HG03103 (cell line): ENCODE data around the gene APOA1.
"Not testable (repeated sequence)": the region's sequence is repeated elsewhere in the genome, so short reads cannot be mapped to it uniquely, and the experiment has no call there.

ENCODE experiments used
- ATAC-seq: cut with Tn5 transposase; IDR thresholded peaks from one replicate; pipeline ENCODE4 v1.9.1; 2021; ENCODE audit warnings: low read depth; ENCODE audit not compliant: unreplicated experiment

Gene APOA1

DNA sequence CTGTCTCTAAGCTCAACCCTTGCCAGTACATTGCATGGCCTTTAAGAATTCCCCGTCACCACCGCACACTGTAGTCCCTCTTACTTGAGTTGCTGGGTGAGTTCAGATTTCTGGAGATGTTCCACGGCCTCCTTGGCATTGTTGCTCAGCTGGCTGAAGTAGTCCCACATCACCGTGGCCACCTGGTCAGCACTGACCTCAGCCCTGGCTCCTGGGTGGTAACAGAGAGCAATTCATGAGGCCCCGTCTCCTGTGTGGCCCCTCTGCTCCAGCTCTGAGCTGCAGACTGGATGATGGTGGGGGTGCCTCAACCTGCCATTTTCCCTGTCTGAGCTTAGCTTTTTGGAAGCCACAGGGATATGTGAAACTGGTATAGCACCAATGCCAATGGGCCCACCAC is 14.8 kb downstream of the APOA1 start:
- no peak for ATAC-seq

GRCh38 chr11:116821050-116821918 is 16.1 kb downstream of the APOA1 start:
- ATAC-seq, result no peak

GRCh38 chr11:116819049-116819448 is 18.4 kb downstream of the APOA1 start:
- ATAC-seq, result no peak

DNA sequence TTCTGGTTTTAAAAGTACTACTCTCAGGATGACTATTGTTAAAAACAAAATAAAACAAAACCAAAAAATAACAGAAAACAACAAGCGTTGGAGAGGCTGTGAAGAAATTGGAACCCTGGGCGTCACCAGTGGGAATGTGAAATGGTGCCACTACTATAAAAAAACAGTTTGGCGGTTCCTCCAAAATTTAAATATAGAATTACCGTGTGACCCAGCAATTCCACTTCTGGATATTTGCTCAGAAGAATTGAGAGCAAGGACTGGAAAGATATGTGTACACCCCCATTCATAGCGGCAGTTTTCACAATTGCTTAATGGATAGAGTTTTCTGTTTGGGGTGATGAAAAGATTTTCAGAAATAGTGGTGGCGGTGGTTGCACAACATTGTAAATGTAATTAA is 22.9 kb downstream of the APOA1 start:
- no peak for ATAC-seq

GRCh38 chr11:116813781-116814471 is 23.5 kb downstream of the APOA1 start:
- ATAC-seq, result no peak

DNA sequence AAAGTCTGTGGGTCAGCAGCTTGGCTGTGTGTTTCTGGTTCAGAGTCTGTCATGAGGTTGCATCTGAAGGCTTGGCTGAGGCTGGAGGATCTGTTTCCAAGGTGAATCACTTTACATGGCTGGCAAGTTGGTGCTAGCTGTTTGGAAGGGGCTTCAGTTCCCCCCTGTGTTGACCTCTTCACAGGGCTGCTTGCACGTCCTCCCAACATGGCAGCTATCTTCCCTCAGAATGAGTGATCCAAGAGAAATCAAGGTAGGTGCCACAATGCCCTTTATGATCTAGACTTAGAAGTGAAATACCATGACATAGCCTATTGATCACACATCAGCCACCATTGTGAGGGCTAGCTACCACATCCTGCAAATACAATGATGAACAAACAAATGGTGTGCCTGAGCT is 24.3 kb downstream of the APOA1 start:
- ATAC-seq, result no peak

DNA sequence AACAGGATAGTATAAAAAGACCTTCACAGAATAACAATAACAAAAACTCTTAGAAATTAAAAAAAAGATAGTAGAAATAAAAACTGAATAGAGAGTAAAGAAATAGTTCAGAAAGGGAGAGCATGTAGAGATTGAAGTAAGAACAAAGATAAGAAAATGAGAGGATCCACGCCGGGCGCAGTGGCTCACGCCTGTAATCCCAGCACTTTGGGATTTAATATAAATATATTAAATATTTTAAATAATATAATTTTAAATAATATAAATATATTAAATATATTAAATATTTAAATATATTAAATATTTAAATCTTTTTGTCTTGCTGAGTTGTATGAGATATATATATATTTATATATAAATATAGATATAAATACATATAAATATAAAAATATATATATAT is 25.3 kb downstream of the APOA1 start:
- ATAC-seq, result no peak

- ATAC-seq, result no peak
Measured at GRCh38 chr11:116811194-116811593, 26.2 kb downstream of the APOA1 start.

GRCh38 chr11:116808262-116809175 is 28.9 kb downstream of the APOA1 start:
- no peak for ATAC-seq

DNA sequence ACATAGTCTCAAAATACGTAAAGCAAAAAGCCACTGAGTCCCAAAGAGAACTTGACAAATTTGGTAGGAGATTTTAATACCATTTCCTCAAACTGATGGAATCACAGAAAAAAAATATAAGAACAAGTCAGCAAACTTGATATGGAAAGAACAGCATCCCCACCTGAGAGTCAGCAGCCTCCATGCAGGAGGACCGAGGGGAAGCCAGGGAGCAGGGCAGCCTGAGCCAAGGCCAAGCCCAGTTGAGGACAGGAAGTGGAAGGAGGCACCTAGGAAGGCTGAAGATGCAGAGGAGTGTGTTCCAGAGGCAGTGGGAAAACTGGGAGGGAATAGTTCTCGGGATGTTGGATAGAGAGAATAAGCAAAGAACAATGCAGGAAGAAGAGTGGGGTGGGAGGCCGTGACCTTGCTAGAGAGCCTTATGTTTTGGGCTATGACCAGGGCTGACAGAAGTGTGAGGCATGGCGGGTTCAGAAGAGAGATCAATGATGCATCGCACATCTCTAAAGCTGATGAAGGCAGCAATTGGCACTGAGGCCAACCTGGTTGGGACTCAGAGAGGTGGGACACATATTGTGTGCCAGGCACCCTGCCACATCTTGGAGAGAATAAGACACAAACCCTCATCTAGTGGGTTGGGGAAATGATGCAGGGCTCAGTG is 29.7 kb downstream of the APOA1 start:
- no peak for ATAC-seq

DNA sequence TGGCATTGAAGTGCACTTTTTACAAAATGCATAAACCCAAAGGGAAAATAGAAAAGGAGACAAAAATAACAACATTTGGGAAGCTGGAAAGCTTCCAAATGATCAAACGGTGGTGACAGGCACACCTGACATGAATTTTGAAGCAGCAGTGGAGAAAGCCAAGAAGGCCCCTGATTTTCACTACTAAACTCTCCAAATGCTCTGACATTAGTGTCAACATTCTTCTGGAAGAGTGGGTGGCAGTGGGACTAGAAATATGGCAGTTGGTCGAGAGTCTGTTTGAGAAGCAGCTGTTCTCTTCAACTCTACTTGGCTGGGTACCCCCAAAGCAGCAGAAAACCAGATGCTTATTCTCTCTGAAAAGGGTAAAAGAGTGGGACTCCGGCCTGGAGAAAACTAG is 33.4 kb downstream of the APOA1 start:
- ATAC-seq, result no peak

GRCh38 chr11:116801662-116802061 is 35.8 kb downstream of the APOA1 start:
- ATAC-seq, result not testable (repeated sequence)

GRCh38 chr11:116800610-116801009 is 36.8 kb downstream of the APOA1 start:
- ATAC-seq, result no peak

- ATAC-seq, result no peak
Measured at GRCh38 chr11:116798368-116798767, 39.1 kb downstream of the APOA1 start.

GRCh38 chr11:116797816-116798215 is 39.6 kb downstream of the APOA1 start:
- no peak for ATAC-seq

DNA sequence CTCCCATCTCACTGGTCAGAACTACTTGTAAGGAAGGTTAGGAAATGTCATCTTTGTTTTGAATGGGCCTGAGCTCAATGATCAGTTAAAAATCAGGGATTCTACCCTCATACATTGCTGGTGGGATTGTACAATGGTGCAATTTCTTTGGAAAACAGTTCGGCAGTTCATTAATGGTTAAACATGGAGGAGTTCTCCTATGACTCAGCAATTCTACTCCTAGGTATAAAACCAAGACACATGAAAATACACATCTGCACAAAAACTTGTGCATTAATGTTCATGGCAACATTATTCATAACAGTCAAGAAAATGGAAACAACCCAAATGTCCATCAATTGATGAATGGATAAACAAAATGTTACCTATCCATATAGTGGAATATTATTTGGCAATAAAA is 40.9 kb downstream of the APOA1 start:
- ATAC-seq, result no peak

GRCh38 chr11:116794851-116795250 is 42.6 kb downstream of the APOA1 start:
- no peak for ATAC-seq

GRCh38 chr11:116793772-116794097 is 43.7 kb downstream of the APOA1 start:
- ATAC-seq, result no peak

GRCh38 chr11:116792869-116793771 is 44.3 kb downstream of the APOA1 start:
- no peak for ATAC-seq
